Measurements from ENCODE around the gene SPTLC3. TPM values are rescaled to one million over a fixed set of nuclear protein-coding genes. Genes with fewer than 3 reads are reported as not detected.
A peak's percentile ranks its signal among the peaks of the same experiment; 100 is the strongest.

The SPTLC3 gene
- 18.4 and 28.7 TPM in 2 replicates for total RNA-seq (2014; rRNA removed; shearing (Covaris generic); ENCODE audit: low replicate concordance)

- H3K9me3 ChIP-seq = no peaks in the 10 kb centered on the region
- H3K4me3 ChIP-seq = peak within 1 kb of the TSS; percentile 46
- no peaks in the 10 kb centered on the region for H3K27me3 ChIP-seq
- DNase-seq = peak; percentile 35
- no peaks in the 10 kb centered on the region for H3K36me3 ChIP-seq
Measured at GRCh38 chr20:13008761-13009681, at the start of gene SPTLC3. TSS of gene SPTLC3 (plus strand) at chr20:13008972. CDS start at chr20:13009268, 296 bp downstream.

GRCh38 chr20:12961725-12962124 is 47.0 kb upstream of the SPTLC3 start:
- H3K9me3 ChIP-seq = no peaks in the 10 kb centered on the region
- no peaks in the 10 kb centered on the region for H3K36me3 ChIP-seq
- no peak for DNase-seq
- no peak overlapping the region for H3K4me3 ChIP-seq
- no peaks in the 10 kb centered on the region for H3K27me3 ChIP-seq

DNA sequence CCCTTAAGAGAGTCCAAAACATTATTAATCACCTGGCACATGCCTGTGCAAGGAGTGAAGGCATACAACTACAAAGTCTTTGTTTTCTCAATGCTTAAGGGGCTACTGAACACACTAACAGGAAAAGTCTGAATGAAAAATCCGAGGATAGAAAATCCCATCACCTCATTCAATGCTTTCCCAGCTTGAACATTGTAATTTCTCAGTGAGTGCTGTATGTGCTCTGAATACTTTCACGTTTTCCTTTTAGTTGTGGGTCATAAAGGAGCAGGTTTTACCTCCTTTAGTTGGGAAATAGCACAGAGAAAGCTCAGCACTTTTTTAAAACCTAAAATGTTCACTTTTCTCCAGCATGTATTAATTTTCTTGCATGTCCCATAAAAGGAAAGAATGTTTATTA is 45.9 kb upstream of the SPTLC3 start:
- Histone ChIP-seq H3K9me3 (no peaks in the 10 kb centered on the region), H3K4me3 (no peak overlapping the region), H3K36me3 (no peaks in the 10 kb centered on the region), H3K27me3 (no peaks in the 10 kb centered on the region)
- no peak for DNase-seq

DNA sequence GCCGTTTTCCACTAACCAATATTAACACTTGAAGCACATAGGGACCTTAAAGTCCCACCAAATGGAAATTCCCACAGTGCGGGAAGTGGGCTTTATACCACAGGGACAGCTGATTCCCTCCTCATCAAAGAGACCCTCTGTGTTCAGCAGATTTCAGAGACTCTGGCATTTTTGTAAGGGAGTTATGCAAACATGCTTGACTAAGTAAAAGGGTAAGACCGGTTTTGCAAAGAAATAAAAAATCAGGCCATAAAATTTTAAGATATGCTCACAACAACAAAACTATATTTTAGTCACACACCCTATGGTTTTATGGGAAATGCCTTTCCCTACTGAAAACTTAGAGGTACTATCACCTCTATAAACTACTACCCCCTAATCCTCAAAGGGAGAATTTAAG is 45.4 kb upstream of the SPTLC3 start:
- Histone ChIP-seq H3K27me3 (no peaks in the 10 kb centered on the region), H3K4me3 (no peak overlapping the region), H3K36me3 (no peaks in the 10 kb centered on the region), H3K9me3 (no peaks in the 10 kb centered on the region)
- DNase-seq = no peak

DNA sequence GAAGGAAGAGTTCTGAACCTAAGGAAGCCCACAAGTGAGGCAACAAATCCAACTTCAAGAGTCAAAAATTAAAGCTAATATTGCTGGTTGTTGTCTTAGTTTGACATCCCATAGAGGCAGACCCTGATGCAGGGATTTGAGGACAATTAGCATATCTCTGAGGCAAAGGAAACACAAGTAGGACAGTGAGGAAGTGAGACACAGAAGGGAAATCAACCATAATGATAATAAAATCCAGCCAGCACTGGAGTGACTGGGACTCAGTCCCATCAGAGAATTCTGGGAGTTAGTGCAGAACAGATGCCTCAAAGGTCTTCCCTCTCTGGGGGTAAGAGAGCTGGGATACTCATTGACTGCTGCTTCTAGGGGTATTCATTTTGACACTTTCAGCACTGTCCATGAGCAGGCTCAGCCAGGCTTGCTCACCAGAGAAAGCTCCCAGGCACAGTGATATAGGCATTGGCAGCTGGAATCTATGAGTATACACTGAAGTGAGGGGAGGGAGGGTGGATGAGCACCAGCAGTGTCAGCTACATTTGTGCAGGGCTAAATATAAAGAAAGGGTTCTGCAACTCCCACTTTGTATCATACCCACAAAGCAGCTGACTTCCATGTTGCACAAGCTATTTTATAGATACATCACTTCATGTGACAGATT is 43.4 kb upstream of the SPTLC3 start:
- H3K9me3 ChIP-seq = no peaks in the 10 kb centered on the region
- no peak for DNase-seq
- no peaks in the 10 kb centered on the region for H3K36me3 ChIP-seq
- no peaks in the 10 kb centered on the region for H3K27me3 ChIP-seq
- no peak overlapping the region for H3K4me3 ChIP-seq

GRCh38 chr20:12965870-12966251 is 42.9 kb upstream of the SPTLC3 start:
- no peaks in the 10 kb centered on the region for H3K9me3 ChIP-seq
- no peaks in the 10 kb centered on the region for H3K27me3 ChIP-seq
- no peak for DNase-seq
- no peak overlapping the region for H3K4me3 ChIP-seq
- H3K36me3 ChIP-seq = no peaks in the 10 kb centered on the region

- Histone ChIP-seq H3K4me3 (no peak overlapping the region), H3K27me3 (no peaks in the 10 kb centered on the region), H3K36me3 (no peaks in the 10 kb centered on the region), H3K9me3 (no peaks in the 10 kb centered on the region)
- DNase-seq = no peak
Measured at GRCh38 chr20:12966468-12967085, 42.2 kb upstream of the SPTLC3 start.

DNA sequence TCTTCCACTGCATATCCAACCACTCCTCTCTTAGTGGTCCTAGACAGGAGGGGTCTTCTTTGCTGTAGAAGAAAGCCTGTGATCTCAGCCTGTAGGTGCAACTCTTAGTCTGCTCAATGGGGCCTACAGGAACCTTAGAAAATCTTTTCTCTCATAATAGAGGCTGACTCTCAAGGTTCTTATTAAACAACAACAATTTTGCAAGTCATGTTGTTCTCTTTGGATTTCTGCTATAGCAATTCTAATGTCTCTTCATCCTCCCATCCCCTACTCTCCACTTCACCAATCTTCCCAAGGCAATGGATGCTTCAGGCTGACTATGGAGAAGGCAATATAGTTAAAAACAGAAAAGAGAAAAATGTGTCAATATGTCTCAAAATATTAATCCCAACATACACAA is 40.8 kb upstream of the SPTLC3 start:
- Histone ChIP-seq H3K36me3 (no peaks in the 10 kb centered on the region), H3K4me3 (no peak overlapping the region), H3K27me3 (no peaks in the 10 kb centered on the region), H3K9me3 (no peaks in the 10 kb centered on the region)
- no peak for DNase-seq

DNA sequence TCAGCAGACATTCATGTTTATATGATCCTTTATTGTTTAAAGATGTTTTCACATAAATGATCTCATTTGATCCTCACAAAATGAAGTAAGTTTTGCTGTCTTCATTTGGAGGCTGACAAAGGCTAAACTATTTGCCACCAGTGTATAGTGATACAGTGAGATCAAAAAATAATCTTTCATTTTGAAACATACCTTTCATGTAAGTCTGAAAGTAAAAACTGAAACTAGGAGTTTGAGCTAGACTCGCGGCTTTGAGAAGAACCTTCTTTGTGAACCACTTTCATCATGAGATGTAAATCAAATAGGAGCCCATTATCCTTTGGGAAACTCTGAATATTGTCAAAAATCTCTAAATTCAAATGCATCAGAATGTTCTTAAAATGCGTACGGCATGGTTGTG is 40.3 kb upstream of the SPTLC3 start:
- no peaks in the 10 kb centered on the region for H3K36me3 ChIP-seq
- no peak for DNase-seq
- no peak overlapping the region for H3K4me3 ChIP-seq
- no peaks in the 10 kb centered on the region for H3K27me3 ChIP-seq
- H3K9me3 ChIP-seq = no peaks in the 10 kb centered on the region

DNA sequence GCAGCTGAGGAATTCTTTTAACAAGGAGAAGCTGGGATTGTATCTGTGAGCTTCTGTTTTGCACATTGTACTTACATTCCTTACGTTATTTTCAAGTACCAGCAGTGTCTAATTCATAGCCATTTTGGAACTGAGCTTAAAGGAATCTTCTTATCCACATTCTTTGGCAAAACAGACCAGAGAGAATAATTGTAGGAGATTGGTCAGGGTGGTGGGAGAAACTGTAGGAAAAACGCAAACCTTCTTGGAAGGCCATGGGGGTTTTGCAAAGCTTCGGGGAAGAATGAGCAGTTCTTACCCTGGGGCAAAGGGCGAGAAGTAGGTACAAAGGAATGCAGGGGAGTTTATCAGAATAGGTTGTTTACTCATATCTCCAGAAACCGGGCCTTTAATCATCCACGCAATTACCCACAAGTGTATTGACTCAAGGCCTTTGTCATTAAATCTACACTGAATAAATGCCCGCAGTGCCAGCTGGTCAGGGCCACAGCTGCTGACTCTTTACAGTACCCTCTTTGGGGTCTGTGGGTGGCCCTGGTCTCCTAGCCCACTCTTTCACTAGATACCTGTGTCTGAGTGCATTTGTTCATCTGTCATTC is 39.6 kb upstream of the SPTLC3 start:
- Histone ChIP-seq H3K27me3 (no peaks in the 10 kb centered on the region), H3K4me3 (no peak overlapping the region), H3K36me3 (no peaks in the 10 kb centered on the region), H3K9me3 (no peaks in the 10 kb centered on the region; the same call in 1 of the 2 replicates)
- no peak for DNase-seq

GRCh38 chr20:12970372-12970821 is 38.4 kb upstream of the SPTLC3 start:
- Histone ChIP-seq H3K36me3 (no peaks in the 10 kb centered on the region), H3K27me3 (no peaks in the 10 kb centered on the region), H3K4me3 (no peak overlapping the region), H3K9me3 (no peaks in the 10 kb centered on the region; the same call in 1 of the 2 replicates)
- DNase-seq = no peak

GRCh38 chr20:12975833-12976608 is 32.8 kb upstream of the SPTLC3 start:
- no peak for DNase-seq
- H3K27me3 ChIP-seq = no peaks in the 10 kb centered on the region
- no peak overlapping the region for H3K4me3 ChIP-seq
- no peaks in the 10 kb centered on the region; the same call in 1 of the 2 replicates for H3K9me3 ChIP-seq
- no peaks in the 10 kb centered on the region for H3K36me3 ChIP-seq

- H3K27me3 ChIP-seq = no peaks in the 10 kb centered on the region
- H3K9me3 ChIP-seq = no peaks in the 10 kb centered on the region; the same call in 1 of the 2 replicates
- H3K36me3 ChIP-seq = no peaks in the 10 kb centered on the region
- no peak for DNase-seq
- no peak overlapping the region for H3K4me3 ChIP-seq
Measured at GRCh38 chr20:12976720-12977309, 32.0 kb upstream of the SPTLC3 start.

- no peak overlapping the region for H3K4me3 ChIP-seq
- no peaks in the 10 kb centered on the region for H3K36me3 ChIP-seq
- no peak for DNase-seq
Measured at GRCh38 chr20:12977328-12978125, 31.2 kb upstream of the SPTLC3 start.

DNA sequence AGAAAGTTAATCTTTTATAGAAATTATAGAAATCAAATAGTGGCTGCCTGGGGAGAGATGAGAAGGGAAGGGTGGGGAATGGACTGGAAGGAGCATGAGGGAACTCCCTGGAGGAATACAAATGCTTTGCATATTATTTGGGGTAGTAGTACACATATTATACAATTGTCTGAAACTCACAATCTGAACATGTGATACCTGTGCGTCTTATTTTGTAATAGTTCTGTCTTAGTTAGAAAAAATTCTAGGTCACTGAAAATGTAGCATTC is 30.7 kb upstream of the SPTLC3 start:
- H3K9me3 ChIP-seq = no peaks in the 10 kb centered on the region; the same call in 1 of the 2 replicates
- H3K36me3 ChIP-seq = no peaks in the 10 kb centered on the region
- H3K4me3 ChIP-seq = no peak overlapping the region
- no peaks in the 10 kb centered on the region for H3K27me3 ChIP-seq
- no peak for DNase-seq

More at GRCh38 chr20:12977328-12978125, 31.2 kb upstream of the SPTLC3 start:
- Histone ChIP-seq H3K9me3 (no peaks in the 10 kb centered on the region; the same call in 1 of the 2 replicates), H3K27me3 (no peaks in the 10 kb centered on the region)
